SIG-M5 treated with dmso at 0.1 percent for 504 hours (cell line): ENCODE data around the gene TXNIP.
A peak's percentile ranks its signal among the peaks of the same experiment; 100 is the strongest.

Experiments
- DNase-seq: peaks from one replicate; lab custom pipeline; 2025; ENCODE audit not compliant: unreplicated experiment; lab: John Stamatoyannopoulos, UW

TXNIP gene

DNA sequence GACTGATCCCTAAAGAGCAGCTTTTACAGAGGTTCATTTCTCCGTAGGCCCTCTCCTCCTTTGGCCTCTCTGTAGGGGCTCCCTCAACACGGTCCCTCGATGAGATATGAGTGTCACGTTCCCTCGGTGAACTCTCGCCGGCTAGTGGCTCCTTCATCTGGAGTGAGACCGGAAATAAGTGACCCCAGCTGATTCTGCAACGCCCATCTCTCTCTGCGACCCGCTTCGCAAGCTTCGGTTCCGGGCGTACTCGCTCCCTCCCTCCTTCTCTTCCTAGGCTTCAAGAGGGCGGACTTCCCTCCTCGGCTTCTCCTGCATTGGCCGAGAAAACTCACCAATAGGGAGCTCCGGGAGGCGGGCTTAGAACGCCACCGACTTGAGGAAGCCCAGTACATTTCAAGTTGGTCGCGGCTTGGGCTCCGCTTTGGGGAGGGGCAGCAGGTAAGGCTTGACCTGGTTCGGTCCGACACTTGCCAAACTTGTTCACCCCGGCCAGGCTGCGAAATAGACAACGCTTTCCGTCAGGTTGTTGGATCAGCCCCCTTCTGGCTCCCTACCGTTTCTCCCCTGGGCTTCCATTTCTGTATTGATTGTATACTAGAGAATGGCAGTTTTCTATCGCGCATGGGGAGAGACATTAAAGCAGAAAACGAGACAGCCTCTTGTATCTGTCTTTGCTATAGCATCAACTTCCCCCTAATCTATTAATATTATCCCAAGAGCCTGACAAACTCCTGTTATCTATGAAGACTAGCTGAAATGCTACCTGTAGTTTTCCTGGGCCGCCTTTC, 31.9 kb downstream of the TXNIP start, which contains the start of the genes ANKRD34A and POLR3GL:
ANKRD34A (minus strand) TSS at position 248 of the 791 bp plus-strand sequence. CDS start 2,816 bp downstream, outside the sequence.
POLR3GL (plus strand) TSS at position 363 of the 791 bp plus-strand sequence. CDS start 10,176 bp downstream, outside the sequence.
- DNase-seq = peak; percentile 98

DNA sequence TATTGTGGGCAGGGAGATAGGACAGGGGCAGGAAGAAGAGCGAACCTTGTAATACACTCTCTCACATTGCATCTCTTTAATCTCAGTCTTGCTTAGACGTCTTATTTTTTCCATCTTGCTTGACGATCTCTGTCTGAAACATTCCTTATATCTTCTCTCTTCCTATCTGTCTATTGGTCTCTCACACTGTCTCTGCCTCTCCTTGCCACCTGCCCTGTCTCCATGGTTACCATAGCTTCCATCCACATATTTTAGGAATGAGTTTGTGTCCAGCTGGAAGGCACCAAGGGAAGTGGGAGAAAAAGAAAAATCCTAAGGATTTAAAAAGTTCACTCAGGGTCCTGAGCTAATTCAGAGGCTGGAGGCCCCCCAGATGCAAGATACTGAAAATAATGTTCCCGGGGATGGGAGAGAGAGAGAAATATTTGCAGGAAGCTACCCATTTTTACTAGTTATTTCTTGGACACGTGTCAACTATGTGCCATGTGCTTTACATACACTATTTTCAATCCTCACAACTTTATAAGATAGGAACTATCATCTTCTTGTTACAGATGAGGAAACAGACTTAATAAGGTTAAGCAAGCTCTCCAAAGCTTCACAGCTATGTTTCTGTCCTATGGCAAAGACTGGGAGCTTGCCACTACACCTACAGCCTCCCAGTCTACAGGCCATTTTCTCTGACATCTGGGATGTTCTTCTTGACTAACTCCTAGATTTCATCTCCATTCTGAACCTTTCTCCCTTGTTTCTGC, 32.9 kb downstream of the TXNIP start:
- DNase-seq = peak; percentile 43

DNA sequence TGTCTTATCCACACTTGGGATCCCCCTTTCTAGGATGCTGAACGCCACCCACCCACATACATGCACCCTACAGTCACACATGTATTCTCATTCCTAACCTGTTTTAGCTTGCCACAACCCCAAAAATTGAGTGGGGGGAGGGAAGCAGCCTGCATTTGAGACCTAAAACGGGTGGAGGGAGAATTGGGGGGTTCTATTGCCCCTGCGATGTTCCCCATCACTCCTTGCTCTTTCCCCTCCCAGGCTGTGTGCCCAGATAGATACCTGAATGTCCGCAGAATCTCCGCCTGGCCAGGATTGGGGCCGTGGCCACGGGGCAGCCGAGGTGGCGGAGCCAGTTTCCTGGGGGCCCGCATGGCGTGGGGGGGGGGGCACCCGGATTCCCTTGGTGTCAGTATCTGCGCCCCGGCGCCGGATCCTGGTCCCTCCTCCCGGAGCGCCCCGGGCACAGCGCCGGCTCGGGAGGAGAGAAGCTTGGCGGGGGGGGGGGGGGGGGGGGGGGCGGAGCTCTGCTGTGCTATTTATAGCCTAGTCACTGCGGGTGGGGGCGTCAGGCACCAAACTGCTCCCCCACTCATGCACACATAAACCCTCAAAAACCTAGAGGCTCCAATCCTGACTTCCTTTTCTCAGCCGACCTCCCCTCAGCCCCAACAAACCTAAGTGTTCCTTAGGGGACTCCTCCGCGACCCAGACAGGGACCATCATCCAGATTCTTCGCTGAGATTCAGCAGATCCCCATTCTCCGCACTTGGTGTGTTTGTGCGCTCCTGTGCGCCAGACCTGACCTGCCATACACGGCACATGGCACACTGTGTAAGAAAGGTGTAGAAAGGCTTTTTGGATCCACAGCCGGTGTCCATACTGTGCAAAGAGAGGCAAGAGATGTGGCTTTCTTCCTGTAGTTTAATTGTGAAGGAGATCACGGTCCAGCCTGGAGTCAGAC, 33.9 kb downstream of the TXNIP start:
- no peak for DNase-seq

DNA sequence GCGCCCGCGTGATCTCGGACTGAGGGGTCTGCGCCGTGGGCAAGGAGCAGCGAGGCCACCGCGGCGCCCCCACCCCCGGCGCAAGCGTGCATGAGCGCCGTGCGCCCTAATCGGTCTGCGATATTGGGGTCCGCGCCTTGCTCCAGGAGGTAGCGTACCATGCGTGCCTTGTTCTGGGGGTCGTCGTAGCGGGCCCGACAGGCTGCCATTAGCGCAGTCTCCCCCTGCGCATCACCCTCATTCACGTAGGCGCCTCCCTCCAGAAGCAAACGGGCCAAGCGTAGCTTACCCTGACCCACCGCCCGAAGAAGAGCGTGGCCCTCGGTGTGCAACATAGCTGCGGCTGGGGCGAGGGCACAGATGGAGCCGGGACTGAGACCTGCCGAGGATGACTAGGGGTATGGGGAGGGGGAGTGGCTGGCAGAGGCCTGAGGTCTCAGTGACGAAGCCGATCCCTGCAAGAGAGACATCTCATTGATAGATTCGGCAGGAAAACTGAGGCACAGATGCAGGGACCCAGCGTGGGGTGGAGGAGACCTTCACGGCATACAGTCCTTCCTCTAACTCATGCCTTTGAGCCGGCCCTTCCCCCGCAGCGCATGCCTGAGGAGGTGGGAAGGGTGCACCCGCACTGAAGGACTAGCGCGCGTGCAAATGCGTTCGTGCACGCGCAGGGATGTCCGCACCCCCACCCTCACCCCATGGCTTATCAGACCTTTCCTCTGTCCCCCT, 34.8 kb downstream of the TXNIP start:
- DNase-seq = peak; percentile 54

DNA sequence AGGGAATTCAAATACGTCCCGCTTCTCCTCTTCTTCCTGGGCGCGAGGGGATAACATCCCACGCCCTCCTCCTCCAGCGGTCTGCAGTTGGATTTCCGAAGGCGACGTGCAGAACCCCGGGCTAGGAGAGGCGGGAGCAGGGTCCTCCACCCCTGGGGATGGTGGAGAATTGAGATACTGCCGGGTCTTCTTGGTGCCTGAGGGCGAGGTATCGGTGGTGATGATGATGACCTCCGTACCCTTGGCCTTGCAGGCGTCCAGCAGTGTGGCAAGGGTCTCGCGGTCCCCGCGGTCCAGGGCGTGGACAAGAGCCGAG, 35.3 kb downstream of the TXNIP start:
- no peak for DNase-seq

DNA sequence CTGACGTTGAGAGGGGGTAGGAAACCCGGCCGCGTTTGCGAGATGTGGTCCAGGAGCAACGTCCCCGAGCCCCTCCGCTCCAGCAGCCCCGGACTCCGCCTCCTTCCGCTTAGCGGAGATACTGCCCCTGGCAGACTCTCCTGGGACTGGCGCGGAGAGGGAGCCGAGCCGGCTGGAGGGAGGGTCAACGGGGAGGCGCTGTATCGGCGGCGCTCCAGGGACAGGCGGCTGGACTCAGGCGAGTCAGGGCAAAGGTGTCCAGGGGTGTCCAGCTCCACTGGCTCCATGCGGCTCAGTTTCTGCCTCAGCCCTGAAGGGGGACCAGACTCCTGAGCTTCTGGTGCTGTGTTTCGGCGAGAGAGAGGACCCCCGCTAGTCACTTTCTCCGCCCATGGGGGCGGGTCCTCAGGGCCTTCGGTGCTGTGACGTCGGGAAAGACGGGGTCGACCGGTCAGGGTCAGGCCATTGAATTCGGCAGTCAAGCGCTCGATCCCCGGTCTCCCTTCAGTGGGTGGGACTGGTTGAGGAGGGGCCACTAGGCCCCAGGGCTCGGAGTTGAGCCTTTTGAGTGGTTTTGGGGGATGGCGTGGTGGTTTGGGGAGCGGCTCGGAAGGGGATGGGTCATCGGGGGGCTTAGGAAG, 35.8 kb downstream of the TXNIP start:
- DNase-seq = peak; percentile 37

DNA sequence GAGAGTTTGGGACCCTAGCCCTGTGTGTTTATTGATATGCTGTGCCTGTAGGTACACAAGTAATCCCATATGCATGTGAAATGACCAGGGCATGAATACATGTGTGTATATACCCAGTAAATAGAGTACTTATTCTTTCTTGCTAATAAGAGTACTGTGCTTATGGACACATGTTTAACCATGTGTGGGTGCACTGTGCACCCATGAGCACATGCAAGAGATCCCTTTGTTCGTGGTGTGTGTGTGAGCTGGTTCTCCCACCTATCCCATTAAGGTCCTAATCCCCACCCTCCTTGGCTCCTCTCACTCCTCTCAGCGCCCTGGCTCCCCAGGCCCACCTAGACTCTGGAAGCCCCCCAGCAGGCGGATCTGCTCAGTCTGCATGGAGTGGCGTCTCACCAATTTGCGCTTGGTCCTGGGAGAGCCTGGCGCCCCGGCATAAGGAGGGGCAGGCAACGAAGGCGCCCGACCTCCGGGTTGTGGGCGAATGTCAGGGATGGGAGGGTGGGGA, 36.4 kb downstream of the TXNIP start:
- DNase-seq = no peak

DNA sequence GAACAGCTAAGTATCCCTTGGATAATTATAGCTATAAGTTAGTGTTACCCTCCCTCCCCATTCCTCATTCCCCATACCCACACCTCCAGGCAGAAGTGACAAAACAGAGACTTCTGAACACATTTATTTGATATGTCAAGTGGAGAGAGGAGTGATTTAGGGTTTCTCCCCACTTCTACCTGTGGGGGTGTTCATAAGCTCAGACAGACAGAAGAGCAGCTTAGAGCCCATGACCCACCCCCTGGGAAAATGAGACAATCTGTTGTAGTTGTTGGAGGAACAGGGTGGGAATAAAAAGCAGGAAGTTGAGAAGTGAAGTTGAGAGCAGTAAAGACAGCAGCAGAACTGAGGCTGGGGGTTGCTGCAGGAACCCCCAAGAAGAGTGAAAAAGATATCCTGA, 37.0 kb downstream of the TXNIP start:
- DNase-seq = no peak

DNA sequence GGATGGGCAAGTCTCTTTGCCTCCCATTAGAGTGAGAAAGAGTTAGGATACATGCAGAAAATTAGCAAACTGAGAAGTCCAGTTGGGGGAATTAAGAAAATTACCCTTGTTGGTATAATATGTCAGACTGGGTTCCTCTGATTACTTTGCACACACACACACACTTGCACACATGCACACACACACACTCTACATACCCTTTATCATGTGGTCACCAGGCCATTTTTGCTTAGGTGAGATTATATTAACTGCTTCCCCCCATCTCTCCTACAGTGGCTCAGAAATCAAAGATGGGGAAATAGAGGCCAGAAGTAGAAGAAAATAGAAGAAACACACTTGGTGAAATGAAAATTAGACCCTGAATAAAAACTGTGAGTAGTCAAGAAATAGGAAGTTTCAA, 37.6 kb downstream of the TXNIP start:
- no peak for DNase-seq

DNA sequence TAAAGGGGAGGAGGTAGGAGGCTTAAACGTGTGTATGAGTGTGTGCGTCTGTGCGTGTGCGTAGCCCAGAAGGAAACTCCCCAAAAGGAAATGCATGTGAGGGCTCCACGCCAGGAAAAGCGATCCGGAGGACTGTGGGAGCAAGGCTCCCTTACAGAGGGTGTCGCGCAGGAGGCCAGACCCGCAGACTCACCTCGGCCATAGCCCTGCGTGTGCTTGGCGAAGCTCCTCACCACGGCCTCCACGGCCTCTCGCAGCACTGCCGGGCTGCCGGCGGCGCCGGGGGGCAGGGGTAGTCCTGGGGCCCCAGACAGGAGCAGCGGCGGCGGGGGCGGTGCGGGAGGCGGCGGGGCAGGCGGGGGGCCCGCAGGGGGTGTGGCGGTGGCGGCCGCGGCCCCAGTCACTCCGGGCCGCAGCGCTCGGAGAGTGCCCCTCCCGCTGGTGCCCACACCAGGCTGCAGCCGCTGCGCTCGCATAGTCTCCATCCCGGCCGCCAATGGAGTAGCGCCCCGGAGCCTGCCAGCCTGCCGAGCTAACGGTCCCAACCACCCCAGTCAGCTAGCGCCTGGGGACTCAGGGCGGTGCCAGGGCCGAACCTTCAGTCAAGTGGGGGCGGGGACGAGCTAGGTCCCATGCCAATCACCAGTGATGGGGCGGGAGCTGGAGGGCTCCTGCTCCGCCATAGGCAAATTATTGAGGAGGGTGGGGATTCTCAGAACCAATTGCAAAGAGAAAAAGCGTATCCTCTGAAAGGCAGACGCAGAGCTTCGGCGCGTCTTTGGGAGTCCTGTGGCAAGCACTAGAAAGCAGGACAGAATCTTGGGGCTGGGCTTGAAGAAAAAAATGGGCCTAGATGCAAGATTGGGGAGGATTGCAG, 38.7 kb downstream of the TXNIP start, which contains the start of gene LIX1L:
LIX1L (minus strand) TSS at position 575 of the 877 bp plus-strand sequence; CDS start at position 485, 90 bp downstream.
- peak; percentile 100 for DNase-seq

DNA sequence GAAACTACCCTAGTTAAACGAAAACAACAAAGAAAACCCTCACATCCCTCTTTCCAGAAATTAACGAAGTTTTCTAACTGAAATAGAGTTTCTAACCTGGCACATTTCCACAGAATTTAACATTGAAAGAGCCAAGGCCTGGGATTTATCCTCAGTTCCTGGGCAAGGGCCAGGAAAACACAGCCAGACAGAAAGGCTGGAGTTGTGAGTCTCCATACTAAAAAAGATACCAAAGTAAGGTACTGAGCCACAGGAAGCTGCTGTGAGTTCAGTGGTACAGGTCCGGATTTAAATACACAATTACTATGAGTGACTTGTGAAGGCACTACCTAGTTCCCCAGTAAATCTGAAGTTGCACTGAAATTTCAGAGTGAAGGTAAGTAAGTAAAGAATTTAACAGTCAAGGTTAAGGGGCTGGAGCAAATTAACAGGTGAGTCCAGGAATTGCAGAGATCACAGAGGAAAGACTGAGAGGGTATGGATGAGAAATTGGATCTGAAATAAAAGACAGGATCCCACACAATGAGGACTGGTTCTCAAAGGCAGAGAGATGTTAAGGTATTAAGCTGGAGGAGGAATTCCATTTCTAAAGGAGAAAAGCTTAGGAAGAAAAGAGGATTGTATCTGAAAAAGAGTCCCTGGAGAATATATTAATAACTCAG, 39.5 kb downstream of the TXNIP start:
- DNase-seq = no peak

DNA sequence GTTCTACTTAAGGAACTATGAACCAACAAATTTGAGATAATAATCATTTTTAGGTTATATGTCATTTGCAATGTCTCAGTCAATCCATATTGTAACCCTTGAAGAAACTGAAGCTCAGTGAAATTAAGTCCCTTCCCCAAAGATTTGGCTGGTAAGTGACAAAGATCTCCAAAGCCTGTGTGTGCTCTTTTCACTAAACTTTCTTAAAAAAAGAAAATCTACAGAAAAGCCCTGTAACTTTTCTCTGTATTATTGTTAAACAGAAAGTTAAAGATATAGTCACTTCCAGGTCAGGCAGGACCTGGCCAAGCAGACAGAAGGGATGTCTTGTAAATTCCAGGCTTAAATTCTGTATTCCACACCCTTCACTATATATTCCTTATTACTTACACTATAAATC, 40.0 kb downstream of the TXNIP start:
- no peak for DNase-seq

DNA sequence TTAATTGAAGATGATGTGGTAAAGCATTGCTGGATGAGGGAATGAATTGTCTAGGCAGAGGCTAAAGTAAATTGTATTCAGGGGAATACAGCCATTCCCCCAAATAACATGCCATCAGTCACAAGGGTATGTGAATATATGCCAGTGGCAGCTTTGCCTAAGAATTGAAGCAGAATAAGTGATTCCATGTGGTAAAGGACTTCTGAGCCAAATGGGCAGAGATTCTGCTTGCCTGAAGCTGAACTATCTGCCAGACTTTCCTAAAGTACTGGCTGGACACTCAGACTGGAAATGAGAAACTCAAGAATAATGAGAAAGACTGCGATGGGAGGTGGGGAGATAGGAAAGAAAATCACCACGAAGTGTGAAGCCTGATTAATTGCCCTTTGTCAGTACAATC, 40.9 kb downstream of the TXNIP start:
- no peak for DNase-seq

DNA sequence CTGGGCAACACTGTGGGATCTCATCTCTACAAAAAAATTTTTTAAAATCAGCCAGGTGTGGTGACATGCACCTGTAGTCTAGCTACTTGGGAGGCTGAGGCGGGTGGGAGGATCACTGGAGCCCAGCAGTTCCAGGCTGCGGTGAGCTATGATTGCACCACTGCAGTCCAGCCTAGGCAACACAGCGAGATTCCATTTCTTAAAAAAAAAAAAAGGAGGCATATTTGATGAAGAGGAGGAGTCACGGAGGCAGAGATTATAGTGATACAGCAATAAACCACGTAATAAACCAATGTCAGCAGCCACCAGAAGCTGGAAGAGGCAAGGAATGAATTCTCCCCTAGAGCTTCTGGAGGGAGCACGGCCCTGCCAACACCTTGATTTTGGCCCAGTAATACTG, 42.5 kb downstream of the TXNIP start:
- DNase-seq = no peak

DNA sequence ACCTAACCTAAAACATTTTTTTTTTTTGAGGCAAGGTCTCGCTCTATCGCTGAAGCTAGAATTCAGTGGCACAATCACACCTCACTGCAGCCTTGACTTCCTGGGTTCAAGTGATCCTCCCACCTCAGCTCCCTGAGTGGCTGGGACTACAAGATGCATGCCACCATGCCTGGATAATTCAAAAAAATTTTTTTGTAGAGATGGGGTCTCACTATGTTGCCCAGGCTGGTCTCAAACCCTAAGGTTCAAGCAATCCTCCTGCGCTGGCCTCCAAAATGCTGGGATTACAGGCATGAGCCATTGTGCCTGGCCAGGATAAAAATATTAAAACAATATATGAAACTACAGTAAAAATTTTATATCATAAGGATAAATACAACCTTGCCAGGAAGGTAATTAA, 43.5 kb downstream of the TXNIP start:
- DNase-seq = no peak

DNA sequence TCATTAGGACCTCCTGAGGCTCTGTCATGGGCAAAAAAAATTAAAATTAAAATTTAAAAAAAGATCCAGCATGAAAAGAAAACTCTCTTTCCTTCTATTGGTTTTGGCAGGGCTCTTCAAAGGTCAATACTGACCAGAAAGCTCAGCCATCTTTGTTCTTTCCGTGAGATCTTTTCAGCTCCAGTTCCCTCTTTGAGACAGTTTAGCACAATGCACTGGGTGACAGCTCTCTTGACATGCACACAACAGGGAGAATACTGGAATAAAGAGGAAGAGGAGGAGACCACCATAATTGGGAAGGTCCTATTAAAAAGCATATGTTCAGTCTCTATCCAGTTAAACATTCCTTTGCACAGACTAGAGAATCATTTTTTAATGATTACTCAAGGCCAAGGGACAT, 44.9 kb downstream of the TXNIP start:
- no peak for DNase-seq

DNA sequence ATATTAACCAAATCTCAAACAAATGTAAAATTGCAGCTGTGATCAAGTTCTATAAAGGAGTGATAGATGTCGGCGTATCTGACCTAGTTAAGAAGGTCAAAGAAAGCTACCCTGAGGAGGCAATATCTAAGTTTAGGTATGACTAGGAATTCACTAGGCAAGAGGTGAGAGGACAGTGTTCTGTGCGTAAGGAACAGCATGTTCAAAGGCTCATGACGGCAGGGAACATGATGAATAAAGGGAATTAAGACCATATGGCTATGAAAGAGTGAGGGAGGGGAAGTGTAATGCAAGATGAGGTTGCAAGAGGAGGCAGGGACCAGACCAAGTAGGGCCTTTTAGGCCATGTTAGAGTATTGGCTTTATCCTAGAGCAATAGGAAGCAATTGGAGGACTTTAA, 47.2 kb downstream of the TXNIP start:
- no peak for DNase-seq

DNA sequence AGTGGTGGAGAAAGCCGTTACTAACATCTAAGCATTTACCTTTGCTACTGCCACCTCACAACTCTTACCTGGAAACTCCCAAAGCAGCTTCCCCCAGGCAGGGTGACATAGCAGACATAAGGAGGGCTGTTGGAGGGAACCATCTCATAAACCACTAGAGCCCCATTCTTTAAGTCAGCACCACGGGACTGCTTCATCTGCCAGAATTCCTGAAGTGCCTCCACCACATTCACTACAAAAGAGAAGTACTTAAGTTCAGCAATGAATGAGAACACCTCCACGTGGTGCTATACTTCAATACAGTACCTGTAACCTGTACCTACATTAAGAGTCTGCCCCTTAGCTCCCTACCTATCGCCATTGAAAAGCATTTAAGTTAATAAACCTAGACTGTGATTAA, 48.8 kb downstream of the TXNIP start:
- DNase-seq = no peak
